Nephron progenitor cell (in vitro differentiated cells): ENCODE results near the gene SMCO1.
A peak's percentile ranks its signal among the peaks of the same experiment; 100 is the strongest.

ENCODE experiments used
- DNase-seq: peaks from one replicate; pipeline ENCODE4 v3.0.0; 2021
- H3K27ac Mint-ChIP-seq: 2 replicates; pipeline ENCODE4 v1.8.0; 2021; ENCODE audit warnings: mild to moderate bottlenecking, moderate library complexity, mixed read lengths
- H3K27me3 Mint-ChIP-seq: 2 replicates; pipeline ENCODE4 v1.8.0; 2021; ENCODE audit warnings: mild to moderate bottlenecking, low read depth, mixed read lengths; ENCODE audit not compliant: poor library complexity
- H3K36me3 Mint-ChIP-seq: 2 replicates; pipeline ENCODE4 v1.8.0; 2021; ENCODE audit warnings: low read depth, mixed read lengths
- H3K4me1 Mint-ChIP-seq: 2 replicates; pipeline ENCODE4 v1.8.0; 2021; ENCODE audit warnings: mixed read lengths
- H3K4me3 Mint-ChIP-seq: 2 replicates; pipeline ENCODE4 v1.8.0; 2021; ENCODE audit warnings: mild to moderate bottlenecking, moderate library complexity, mixed read lengths
- H3K9me3 Mint-ChIP-seq: 2 replicates; pipeline ENCODE4 v1.8.0; 2021; ENCODE audit warnings: mild to moderate bottlenecking, moderate library complexity, mixed read lengths
- CTCF ChIP-seq: fragments of 200-600 bp; sonication (generic); IDR thresholded peaks from 2 replicates; pipeline ENCODE4 v1.5.0; 2021; ENCODE audit warnings: antibody characterized with exemption

The SMCO1 gene

DNA sequence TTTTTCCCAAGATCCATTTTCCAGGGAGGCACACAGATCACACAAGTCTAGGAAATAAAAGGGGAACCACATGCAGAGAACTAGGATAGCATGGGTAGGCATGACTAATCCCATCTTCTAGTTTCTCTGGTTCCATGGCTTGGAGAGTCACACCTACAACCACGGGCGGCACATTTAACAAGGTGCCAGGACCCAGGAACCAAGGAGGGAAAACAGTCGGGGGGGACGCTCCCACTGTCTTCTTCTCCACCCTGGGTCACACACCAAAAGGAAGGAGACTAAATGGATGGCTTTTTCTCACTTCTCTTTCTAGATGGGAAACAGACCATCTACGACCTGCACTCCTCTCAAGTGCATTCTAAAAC lies 4.6 kb upstream of the SMCO1 start:
- TF ChIP-seq CTCF, result no peak
- Mint-ChIP-seq H3K36me3 (peaks cover 14% of the 10 kb centered on the region), H3K27me3 (peaks cover 6% of the 10 kb centered on the region), H3K4me1 (no peaks in the 10 kb centered on the region), H3K9me3 (peaks cover 78% of the 10 kb centered on the region), H3K4me3 (no peak overlapping the region), H3K27ac (no peak overlapping the region)
- DNase-seq, result peak; percentile 61

GRCh38 chr3:196518966-196519717 lies 4.0 kb upstream of the SMCO1 start:
- Mint-ChIP-seq H3K27me3 (peaks cover 6% of the 10 kb centered on the region), H3K27ac (no peak overlapping the region), H3K4me3 (no peak overlapping the region), H3K36me3 (peaks cover 14% of the 10 kb centered on the region), H3K4me1 (no peaks in the 10 kb centered on the region), H3K9me3 (peaks cover 78% of the 10 kb centered on the region)
- TF ChIP-seq CTCF, result peak; percentile 24
- peak; percentile 40 for DNase-seq

GRCh38 chr3:196517919-196518318 lies 2.8 kb upstream of the SMCO1 start:
- no peak for TF ChIP-seq CTCF
- Mint-ChIP-seq H3K4me3 (no peak overlapping the region), H3K27ac (no peak overlapping the region), H3K9me3 (peaks cover 80% of the 10 kb centered on the region), H3K4me1 (no peaks in the 10 kb centered on the region), H3K36me3 (peaks cover 14% of the 10 kb centered on the region), H3K27me3 (peaks cover 6% of the 10 kb centered on the region)
- no peak for DNase-seq

DNA sequence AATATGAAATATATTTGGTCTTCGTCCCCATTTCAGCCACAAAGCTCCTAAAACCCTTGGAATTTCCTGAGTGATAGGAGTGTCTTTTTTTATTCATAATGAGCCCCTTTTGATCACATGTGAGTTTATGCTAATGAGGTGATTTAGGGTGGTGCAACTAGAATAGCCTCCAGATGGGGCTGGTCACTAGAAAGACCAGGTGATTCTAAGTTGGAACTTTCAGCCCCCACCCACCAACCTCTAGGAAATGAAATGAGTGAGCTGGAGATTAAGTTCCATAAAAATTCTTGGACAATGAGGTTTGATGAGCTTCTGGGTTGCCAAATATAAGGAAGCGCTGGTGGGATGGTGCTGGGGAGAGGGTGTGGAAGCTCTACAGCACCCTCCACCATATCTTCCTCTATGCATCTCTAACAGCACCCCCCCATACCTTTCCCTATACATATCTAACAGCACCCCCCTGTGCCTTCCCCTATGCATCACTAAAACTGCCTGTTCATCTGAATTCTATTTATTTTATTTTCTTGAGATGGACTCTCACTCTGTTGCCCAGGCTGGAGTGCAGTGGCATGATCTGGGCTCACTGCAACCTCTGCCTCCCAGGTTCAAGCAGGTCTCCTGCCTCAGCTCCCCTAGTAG lies 2.1 kb upstream of the SMCO1 start:
- no peak for TF ChIP-seq CTCF
- no peak for DNase-seq
- Mint-ChIP-seq H3K36me3 (peaks cover 14% of the 10 kb centered on the region), H3K27ac (no peak overlapping the region), H3K4me1 (no peaks in the 10 kb centered on the region), H3K4me3 (no peak overlapping the region), H3K9me3 (peaks cover 75% of the 10 kb centered on the region), H3K27me3 (peaks cover 6% of the 10 kb centered on the region)

- H3K27me3 Mint-ChIP-seq, result peaks cover 9% of the 10 kb centered on the region
- H3K4me1 Mint-ChIP-seq, result no peaks in the 10 kb centered on the region
- no peaks in the 10 kb centered on the region for H3K36me3 Mint-ChIP-seq
- peaks cover 47% of the 10 kb centered on the region for H3K9me3 Mint-ChIP-seq
- H3K27ac Mint-ChIP-seq, result no peak overlapping the region
- no peak overlapping the region for H3K4me3 Mint-ChIP-seq
- no peak for DNase-seq
- no peak for TF ChIP-seq CTCF
These were observed 813 bp downstream of the SMCO1 start for GRCh38 chr3:196514350-196514716.
